Measurements from ENCODE around the gene PSME3.

- no peak for TF ChIP-seq CTCF (IDR thresholded peaks at IDR 0.05; ENCODE audit: low read depth, low read length, missing input control)
- no peak for TF ChIP-seq TAF1 (conservative IDR thresholded peaks at IDR 0.05)
- no peak for TF ChIP-seq MAX (IDR thresholded peaks at IDR 0.05)
- TF ChIP-seq EGR1 (IDR thresholded peaks at IDR 0.05; ENCODE audit: low read depth in 2 of 2), result no peak
- no peak for TF ChIP-seq JUND (IDR thresholded peaks at IDR 0.05)
Observed at GRCh38 chr17:42853968-42854790, 21.0 kb downstream of the PSME3 start.

Measured in liver (tissue), 3 donors.